Suppressor macrophage treated with lipopolysaccharide for 4 hours (primary cell): Measurements from ENCODE around the gene MSLN.
"Not testable (repeated sequence)": the region's sequence is repeated elsewhere in the genome, so short reads cannot be mapped to it uniquely, and the experiment has no call there.

Experiments used
- DNase-seq: peaks from one replicate; pipeline ENCODE4 v3.0.0-alpha.2; 2020

Gene MSLN

DNA sequence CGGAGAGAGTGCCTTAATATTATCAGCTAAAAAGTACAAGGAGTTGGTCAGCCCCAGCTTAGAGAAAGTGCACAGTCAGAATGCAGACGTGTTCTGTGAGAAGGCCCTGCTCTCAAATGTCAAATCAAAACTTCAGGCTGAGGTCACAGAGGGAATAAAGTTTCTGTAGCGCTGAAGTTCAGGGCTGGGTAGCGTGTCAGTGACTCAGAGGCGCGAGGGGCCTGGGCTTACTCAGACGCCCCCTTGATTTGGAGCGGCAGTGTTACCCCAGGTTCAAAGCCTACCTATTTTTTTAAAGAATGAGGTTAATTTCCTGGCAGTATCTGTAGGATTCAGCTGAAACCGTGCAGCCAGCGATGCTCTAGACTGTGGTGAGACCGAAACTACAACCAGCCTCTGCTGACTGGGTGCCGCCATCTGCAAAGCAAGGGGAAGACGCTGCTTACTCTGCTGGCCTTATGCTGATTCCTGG, 24.5 kb upstream of the MSLN start:
- DNase-seq, result no peak

DNA sequence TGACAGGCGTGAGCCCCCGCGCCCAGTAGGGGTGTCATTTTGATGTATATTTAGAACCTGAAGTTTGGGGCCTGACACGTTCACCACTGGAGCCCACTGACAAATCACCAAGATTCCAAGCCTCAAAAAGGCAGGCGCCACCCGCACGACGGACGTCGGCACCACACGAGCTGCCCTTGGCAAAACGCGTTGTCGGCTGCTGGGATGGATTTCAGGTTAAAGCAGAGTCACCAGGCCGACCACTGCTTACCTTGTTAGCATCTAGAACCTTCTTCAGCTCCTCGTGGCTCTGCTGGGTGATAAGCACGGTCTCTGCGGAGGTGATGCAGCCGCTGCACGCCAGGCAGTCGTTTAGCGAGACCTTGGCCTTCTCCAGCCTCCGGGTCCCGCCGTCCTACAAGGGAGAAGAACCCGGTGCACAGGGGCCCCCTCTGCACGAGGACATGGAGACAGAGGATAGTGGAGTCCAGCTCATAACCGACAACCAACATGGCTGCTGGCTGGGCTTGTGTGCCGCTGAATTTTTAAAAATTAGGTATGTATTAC, 23.5 kb upstream of the MSLN start:
- no peak for DNase-seq

DNA sequence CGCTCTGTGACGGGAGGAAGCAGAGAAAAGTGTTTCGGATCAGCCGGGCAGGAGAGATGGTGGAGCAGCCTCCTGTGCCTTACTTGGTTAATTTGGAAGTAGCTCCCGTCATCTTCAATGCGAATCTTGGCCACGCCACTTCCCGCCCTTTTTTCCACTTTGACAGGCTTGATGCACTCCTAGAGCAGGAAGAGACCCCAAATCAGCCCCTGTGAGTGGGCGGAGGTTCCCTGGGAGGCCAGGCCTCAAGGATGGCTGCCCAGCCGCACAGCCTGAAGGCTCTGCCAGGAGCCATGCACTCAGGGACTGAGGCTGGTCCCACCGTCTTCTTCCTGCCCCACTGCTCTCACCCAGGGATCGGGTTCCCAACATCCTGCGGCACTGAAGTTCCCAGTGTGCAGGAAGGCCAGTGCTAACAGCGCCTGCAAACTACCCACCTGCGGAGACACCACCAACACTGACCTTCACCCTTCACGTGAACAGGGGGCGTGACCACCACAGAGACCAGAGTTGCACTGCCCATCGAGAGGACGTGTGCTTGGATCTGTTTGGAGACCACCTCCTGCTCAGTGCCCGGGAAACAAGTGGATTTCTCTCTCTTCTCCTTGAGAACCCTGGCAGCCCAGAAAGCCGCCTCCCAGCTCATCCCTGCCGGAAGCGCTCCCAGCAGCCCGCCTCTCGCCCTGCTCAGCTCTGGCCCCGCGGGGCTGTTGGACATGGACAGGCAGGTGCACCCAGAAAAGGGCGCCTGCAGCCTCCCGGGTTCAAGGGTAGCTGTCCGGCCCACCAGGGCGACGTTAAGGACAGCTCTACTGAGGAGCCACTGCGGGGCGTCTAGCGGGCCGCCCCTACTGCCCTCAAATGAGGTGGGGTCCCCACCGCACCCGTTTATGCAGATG, 20.7 kb upstream of the MSLN start:
- no peak for DNase-seq

DNA sequence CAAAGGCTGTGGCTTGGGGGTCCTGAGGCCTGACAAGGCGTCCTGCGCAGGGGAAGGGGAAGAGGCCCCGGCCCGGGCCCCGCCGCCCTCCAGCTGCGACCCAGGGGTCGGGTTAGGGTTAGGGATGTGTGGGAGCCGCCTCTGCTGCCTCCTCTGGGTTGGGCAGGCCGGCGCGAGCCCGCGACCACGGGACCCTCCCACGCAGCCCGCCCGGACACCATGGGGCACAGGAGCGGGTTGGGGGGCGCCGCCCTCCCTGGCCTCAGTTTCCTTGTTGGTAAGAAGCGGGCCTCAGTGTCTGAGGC, 20.1 kb upstream of the MSLN start:
- no peak for DNase-seq

DNA sequence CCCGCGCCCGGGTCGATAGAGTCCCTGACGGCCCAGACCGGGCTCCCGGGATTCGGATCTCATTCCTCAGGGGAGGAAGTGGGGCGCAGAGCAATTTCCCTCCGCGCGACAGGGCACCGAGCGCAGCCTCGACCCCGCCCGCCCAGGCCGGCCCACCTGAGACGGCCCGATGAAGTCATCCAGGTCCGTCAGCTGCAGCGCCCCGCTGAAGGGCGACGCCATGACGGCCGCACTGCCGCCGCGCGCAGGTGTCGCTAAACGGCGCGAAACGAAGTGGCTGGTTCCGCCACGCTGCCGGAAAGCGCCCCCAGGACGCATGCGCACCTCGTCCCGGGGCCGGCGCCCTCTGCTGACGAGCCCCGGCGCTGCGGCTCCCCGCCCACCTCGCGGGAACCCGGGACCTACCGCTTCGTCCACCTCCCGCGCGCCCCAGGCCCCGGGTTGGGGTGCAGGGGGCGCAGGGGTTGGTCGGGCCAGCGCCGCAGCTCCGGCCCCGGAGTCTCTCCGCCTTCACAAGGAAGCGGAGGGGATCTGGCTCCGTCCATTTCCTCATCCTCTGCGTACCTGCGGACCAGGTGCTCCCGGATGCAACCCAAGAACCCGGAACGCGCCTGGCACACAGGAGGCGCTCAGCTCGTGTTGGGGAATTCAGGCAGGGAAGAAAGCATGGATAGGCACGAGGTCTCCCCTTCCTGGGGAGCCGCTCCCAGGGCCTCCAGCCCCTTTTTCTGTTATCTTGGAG, 19.6 kb upstream of the MSLN start, which contains the start of gene CIAO3:
TSS of gene CIAO3 (minus strand) at position 234 of the 742 bp plus-strand sequence. CDS start at position 222, 12 bp downstream.
- peak; percentile 94 for DNase-seq

DNA sequence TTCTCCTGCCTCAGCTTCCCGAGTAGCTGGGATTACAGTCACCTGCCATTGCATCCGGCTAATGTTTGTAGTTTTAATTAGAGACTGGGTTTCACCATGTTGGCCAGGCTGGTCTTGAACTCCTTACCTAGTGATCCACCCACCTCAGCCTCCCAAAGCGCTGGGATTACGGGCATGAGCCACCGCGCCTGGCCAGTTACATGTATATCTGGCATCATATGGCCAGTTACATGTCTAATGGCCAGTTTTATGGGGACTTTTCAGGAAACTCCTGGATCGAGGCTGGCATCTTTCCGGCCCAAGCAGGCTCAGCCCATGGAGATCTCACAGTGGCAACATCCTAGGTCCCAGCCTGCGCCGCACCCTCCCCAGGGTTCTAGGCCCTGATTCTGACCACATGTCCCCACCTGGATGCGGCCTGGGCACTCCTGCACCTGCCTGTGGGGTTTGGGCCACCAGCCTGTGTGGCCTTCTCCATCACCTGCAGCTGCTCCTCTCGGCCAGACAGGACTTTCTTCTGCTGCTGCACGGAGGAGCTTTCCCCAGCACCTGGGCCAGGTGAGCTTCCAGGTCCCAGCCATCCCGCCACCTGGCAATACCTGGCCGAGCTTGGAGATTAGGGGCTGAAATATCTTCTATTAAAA, 18.4 kb upstream of the MSLN start:
- DNase-seq, result no peak

DNA sequence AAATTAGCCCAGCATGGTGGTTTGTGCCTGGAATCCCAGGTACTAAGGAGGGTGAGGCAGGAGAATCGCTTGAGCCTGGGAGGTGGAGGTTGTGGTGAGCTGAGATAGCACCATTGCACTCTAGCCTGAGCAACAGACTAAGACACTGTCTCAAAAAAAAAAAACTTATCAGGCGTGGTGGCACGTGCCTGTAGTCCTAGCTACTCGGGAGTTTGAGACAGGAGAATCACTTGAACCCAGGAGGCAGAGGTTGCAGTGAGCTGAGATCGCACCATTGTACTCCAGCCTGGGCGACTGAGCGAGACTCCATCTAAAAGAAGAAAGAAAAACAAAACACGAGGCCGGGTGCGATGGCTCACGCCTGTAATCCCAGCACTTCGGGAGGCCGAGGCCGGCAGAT, 17.6 kb upstream of the MSLN start:
- not testable (repeated sequence) for DNase-seq

DNA sequence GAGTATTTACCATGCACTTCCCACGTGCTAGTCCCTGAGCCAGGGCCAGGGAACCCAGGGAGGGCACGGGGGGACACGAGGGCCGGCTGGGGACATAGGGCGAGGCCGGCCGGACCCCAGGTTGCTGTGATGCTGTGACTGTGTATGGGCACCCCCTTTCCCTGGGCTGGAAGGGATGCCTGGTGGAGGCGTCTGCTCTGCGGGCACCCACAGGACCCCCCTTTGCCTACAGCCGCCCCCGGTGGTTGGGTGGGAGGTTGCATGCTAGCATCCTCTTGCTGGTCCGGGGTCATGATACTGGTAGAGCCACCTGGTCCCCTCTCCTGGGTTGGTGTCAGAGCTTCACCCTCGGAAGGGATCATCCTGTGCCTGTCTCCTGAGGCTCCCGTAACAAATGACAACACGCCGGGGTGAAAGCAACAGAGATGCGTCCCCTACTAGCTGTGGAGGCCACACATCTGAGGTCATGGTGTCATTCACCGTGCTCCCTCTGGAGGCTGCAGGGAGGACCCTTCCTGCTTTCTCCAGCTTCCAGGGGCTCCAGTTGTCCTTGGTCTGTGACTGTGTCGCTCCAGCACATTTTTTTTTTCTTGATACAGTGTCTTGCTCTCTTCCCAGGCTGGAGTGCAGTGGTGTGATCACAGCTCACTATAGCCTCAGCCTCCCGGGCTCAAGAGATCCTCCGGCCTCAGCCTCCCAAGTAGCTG, 16.6 kb upstream of the MSLN start:
- no peak for DNase-seq

DNA sequence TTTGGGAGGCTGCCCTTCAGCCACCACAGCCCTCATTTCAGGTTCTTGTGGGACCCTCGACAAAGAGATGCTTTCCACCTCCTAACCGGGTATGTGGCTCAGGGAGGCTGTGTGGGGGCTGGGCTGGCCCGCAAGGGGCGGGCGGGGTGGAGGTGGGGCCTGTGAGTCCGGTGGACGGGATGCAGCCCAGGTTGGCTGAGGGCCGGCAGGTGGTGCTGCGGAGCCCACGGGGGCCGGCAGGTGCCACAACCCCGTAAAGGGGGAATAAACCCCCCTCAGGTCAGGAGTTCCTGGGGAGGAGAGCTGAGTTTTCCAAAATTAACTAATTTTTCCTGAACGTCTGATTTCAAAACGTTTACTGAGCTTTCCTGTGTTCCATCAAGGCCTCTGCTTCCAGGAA, 14.8 kb upstream of the MSLN start:
- no peak for DNase-seq

DNA sequence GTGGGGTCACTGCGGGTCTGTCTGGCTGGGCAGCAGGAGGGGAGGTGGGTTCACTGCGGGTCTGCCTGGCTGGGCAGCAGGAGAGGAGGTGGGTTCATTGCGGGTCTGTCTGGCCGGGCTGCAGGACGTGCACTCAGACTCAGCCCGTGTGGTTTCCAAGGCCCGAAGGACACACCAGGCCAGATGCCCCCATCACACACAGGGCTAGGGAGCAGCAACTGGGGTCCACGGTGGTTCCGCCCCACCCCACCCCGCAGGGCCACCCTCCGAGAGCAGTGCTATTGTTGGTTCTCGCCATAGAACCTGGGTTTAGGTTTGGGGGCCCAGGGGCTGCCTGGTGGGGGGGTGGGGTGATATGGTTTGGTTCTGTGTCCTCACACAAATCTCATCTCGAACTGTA, 13.9 kb upstream of the MSLN start:
- no peak for DNase-seq

DNA sequence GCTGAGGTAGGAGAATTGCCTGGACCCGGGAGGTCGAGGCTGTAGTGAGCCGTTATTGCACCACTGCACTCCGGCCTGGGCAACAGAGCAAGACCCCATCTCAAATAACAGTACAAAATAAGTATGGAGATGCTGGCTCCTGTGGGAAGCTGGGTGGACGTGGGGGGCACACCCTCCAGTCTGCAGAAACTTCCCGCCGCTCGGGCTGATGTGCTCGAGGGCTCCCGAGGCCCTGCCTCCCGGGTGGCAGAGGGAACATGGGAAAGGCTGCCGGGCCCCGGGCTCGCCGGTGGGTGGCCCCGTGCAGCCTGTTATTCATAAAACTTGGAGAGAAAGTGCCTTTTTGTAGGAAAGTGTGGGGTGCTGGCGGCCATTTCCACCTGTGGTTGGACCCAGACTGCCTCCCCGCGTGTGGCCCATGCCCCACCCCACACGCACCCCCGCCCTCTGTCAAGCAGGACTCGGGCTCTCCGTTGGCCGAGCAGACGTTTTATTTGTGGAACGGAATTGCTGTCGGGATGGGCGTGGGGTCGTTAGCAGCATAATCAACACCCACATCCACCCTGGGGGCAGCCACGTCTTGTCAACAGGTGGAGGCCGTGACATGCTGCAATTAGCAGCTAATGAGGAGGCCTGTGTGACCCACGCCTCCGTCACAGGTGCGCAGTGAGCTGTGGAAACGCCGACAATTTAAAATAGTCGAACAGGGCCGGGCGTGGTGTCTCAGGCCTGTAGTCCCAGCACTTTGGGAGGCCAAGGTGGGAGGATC, 12.4 kb upstream of the MSLN start:
- DNase-seq, result no peak

DNA sequence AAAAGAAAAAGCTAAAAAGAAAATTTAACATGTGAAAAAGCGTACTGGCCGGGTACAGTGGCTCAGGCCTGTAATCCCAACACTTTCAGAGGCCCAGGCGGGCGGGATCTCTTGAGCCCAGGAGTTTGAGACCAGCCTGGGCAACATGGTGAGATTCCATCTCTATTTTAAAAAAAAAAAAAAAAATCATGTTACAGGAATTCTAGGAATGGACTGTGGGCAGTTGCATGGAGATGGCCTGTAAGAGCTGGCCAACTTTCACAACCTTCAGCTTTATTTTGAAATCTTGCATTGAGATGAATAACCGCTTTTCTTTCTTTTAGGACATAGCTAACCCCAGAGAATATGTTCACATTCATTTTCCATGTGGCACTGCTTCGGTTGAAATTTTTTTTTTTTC, 11.5 kb upstream of the MSLN start:
- DNase-seq, result no peak

DNA sequence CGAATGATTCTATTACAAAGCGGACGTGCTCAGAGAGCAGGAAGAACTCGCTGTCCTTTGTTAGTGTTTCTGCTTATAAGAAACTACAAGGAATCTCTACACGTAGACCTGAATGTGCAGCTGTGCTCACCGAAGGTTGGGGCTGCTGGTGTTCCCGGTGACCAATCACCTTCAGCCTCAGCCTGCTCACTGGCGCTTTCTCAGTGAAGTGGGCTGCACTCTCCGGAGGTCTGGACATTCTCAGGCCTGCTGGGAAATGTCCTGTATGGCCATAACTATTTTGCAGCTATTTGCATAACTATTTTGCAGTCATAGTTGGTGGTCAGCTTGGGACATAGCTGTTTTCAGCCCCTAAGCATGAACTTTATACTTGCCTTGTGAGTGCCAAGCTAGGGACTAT, 10.0 kb upstream of the MSLN start:
- DNase-seq, result no peak

DNA sequence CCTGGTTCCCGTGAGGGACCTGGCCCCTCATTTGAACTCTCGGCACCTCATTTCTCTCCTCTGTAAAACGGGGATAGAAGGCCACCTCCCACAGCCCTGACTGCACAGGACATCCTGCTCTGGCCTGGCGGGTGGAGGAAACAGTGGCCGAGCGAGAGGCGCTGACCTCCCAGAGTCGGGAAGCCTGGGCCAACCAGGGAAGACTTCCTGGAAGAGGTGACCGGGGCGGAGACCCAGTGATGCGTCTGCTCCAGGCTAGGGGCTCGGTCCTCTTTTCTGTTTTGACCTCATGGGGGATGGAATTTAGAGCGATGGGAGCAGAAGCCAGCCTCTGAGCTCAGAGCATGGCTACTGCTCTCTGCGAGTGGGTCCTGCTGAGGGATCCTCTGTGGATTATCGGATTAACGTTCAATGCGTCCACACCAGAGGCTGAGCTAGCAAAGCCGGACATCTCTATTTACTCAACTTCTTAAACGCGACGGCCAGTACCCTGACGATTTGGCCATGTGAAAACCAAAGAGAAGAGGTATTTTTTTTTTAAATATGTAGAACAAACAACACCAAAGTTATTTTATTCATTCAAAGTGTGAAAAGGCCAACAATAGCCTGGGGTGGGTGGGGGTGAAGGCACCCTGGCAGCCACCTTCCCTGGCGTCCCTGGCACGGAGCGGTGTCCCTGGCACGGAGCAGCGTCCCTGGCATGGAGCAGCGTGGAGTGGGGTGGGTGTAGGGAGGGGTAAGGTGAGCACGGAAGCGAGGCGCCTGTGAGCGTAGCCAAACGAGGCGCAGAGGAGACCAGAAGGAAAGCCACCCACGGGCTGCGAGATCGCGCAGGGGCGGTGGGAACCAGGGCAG, 9.2 kb upstream of the MSLN start:
- no peak for DNase-seq

DNA sequence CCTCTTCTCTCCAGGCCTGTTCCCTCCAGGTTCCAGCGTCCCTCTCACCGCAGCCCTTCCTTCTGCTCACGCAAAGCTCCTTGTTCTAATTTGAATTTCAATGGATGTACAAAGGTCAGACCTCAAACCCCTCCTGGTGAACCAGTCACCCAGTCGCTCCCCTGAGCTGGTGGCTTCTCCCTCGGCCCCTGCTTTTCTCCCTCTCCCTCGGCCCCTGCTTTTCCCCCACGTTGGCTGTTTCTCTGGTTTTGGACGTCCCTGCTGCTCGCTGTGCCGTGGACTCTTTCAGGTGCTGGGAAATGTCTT, 8.6 kb upstream of the MSLN start:
- no peak for DNase-seq

DNA sequence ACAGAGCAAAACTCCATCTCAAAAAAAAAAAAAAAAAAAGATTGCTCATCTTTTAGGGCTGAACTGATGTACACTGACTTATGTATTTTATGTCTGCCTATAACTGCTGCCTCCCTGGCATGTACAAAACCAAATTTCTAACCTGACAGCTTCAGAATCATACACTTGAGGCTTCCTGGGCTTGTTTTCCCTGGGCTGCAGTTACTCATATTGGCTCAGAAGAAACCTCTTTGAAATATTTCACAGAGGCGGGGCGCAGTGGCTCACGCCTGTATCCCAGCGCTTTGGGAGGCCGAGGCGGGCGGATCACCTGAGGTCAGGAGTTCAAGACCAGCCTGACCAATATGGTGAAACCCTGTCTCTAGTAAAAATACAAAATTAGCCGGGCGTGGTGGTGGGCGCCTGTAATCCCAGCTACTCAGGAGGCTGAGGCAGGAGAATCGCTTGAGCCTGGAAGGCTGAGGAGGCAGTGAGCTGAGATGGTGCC, 6.4 kb upstream of the MSLN start:
- DNase-seq, result not testable (repeated sequence)

DNA sequence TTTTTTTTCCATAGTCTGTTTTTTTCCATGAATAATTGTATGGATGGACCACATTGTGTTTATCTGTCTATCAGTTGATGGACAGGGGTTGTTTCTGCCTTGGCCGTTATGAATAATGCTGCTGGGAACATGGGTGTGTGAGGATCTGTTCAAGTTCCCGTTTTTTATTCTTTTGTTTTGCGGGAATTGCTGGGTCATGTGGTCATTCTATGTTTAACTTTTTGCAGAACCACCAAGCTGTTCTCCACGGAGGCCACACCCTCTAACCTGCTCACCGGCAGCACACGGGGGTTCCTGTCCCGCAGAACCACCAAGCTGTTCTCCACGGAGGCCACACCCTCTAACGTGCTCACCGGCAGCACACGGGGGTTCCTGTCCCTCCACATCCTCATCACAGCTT, 5.9 kb upstream of the MSLN start:
- peak; percentile 73 for DNase-seq

DNA sequence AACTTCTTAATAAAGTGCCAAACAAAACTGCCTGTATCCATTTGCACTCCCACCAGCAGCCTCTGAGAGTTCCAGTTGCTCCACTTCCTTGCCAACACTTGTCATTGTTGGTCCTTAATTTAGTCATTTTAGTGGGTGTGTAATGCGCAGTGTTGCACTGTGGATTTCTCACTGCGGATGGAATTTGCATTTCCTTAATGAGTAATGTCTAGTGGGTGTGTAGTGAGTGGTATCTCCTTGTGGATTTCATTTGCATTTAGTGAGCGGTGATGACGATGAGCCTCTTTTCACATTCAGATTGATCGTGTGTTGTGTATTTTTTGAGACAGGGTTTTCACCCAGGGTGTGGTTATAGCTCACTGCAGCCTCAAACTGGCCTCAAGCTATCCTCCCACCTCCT, 4.1 kb upstream of the MSLN start:
- peak; percentile 24 for DNase-seq

DNA sequence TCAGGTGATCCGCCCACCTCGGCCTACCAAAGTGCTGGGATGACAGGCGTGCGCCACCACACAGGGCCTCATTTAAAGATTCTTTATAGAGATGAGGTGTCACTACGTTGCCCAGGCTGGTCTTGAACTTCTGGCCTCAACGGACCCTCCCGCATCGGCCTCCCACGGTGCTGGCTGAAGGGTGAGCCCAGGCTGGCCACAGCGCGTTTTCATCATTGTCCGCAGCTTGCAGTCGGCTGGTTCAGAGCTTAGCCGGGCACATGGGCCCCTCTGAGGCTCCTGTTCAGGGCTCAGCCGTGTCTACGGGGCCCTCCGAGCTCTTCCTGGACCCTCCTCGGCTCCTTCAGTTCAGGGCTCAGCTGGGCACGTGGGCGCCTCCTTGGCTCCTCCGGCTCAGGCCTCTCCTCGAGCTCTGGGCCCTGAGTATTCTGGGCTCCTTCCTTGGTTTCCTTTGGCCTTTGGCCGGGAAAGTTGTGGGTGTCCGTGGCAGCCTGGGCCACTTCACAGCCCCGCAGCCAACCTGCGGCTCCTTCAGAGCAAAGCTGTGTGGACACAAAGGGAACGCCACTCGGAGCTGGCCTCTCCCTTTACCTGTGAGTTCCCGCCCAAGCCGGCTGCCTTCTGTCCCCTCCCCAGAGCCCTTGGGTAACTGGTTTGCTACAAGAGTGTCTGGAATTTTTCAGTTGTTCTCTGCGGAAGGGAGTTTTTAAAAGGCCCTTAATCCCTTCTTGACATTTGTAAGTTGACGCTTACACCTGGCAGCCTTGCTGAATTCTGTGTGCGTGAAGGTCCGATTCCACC, 1.2 kb upstream of the MSLN start:
- DNase-seq, result no peak

DNA sequence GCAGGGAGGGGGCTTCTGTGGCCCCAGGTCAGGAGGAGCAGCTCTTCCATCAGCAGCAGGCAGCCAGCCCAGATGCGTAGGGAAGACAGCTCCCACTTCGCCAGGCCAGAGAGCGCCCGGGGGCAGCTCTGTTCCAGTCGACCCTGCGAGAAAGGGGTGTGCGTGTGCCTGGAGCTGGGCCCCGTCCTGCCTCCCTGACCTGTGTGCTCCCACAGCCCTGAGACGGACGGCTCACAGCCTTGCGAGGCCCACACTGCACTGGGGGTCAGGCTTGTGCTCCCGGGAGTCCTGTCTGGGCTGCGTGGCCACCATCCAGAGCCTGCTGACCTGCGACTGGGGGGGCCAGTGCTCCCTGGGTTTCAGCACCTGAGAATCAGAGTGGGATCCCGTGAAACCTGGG, 469 bp upstream of the MSLN start:
- DNase-seq, result no peak
